ENCODE measurements around the gene DHRS3. TPM values are rescaled to one million over a fixed set of nuclear protein-coding genes. Genes with fewer than 3 reads are reported as not detected.
A peak's percentile ranks its signal among the peaks of the same experiment; 100 is the strongest.

DHRS3 gene
- total RNA-seq, 1 donor from 2014 or later, result 214 TPM

- H3K36me3 Mint-ChIP-seq (ENCODE audit: insufficient read depth), result peaks cover 22% of the 10 kb centered on the region
- TF ChIP-seq CTCF (IDR thresholded peaks at IDR 0.05; ENCODE audit: unreplicated experiment), result no peak
- H3K27ac Mint-ChIP-seq, result no peak overlapping the region
- DNase-seq (ENCODE audit: low spot score, unreplicated experiment), result no peak
- no peaks in the 10 kb centered on the region for H3K9me3 Mint-ChIP-seq (ENCODE audit: low read depth)
- no peak overlapping the region for H3K4me3 Mint-ChIP-seq (ENCODE audit: low read depth)
- H3K4me1 Mint-ChIP-seq (ENCODE audit: low read depth), result peaks cover 17% of the 10 kb centered on the region
- no peaks in the 10 kb centered on the region for H3K27me3 Mint-ChIP-seq
These were observed 33.0 kb downstream of the DHRS3 start for GRCh38 chr1:12584900-12585525.

GRCh38 chr1:12583484-12583883, 34.5 kb downstream of the DHRS3 start:
- no peak for TF ChIP-seq CTCF (IDR thresholded peaks at IDR 0.05; ENCODE audit: unreplicated experiment)
- Mint-ChIP-seq H3K27ac (no peak overlapping the region), H3K4me1 (ENCODE audit: low read depth) (peaks cover 17% of the 10 kb centered on the region), H3K27me3 (no peaks in the 10 kb centered on the region), H3K4me3 (ENCODE audit: low read depth) (no peak overlapping the region), H3K9me3 (ENCODE audit: low read depth) (no peaks in the 10 kb centered on the region), H3K36me3 (ENCODE audit: insufficient read depth) (peaks cover 22% of the 10 kb centered on the region)
- no peak for DNase-seq (ENCODE audit: low spot score, unreplicated experiment)

GRCh38 chr1:12582649-12583048, 35.4 kb downstream of the DHRS3 start:
- no peaks in the 10 kb centered on the region for H3K9me3 Mint-ChIP-seq (ENCODE audit: low read depth)
- H3K27me3 Mint-ChIP-seq, result no peaks in the 10 kb centered on the region
- no peak for DNase-seq (ENCODE audit: low spot score, unreplicated experiment)
- no peak overlapping the region for H3K4me3 Mint-ChIP-seq (ENCODE audit: low read depth)
- H3K27ac Mint-ChIP-seq, result no peak overlapping the region
- TF ChIP-seq CTCF (IDR thresholded peaks at IDR 0.05; ENCODE audit: unreplicated experiment), result no peak
- peaks cover 14% of the 10 kb centered on the region for H3K4me1 Mint-ChIP-seq (ENCODE audit: low read depth)
- peaks cover 18% of the 10 kb centered on the region for H3K36me3 Mint-ChIP-seq (ENCODE audit: insufficient read depth)

- no peak overlapping the region for H3K4me3 Mint-ChIP-seq (ENCODE audit: low read depth)
- DNase-seq (ENCODE audit: low spot score, unreplicated experiment), result no peak
- peaks cover 23% of the 10 kb centered on the region for H3K36me3 Mint-ChIP-seq (ENCODE audit: insufficient read depth)
- H3K4me1 Mint-ChIP-seq (ENCODE audit: low read depth), result peaks cover 14% of the 10 kb centered on the region
- H3K27ac Mint-ChIP-seq, result peak overlapping the region; percentile 80
- no peak for TF ChIP-seq CTCF (IDR thresholded peaks at IDR 0.05; ENCODE audit: unreplicated experiment)
- no peaks in the 10 kb centered on the region for H3K9me3 Mint-ChIP-seq (ENCODE audit: low read depth)
- H3K27me3 Mint-ChIP-seq, result no peaks in the 10 kb centered on the region
These were observed 36.8 kb downstream of the DHRS3 start for GRCh38 chr1:12581179-12581578.

- Mint-ChIP-seq H3K4me1 (ENCODE audit: low read depth) (peaks cover 14% of the 10 kb centered on the region), H3K27me3 (no peaks in the 10 kb centered on the region), H3K9me3 (ENCODE audit: low read depth) (no peaks in the 10 kb centered on the region), H3K36me3 (ENCODE audit: insufficient read depth) (peaks cover 25% of the 10 kb centered on the region), H3K4me3 (ENCODE audit: low read depth) (no peak overlapping the region), H3K27ac (peak overlapping the region; percentile 62)
- no peak for TF ChIP-seq CTCF (IDR thresholded peaks at IDR 0.05; ENCODE audit: unreplicated experiment)
- no peak for DNase-seq (ENCODE audit: low spot score, unreplicated experiment)
These were observed 37.7 kb downstream of the DHRS3 start for GRCh38 chr1:12580054-12580887.

Data from progenitor cell of endocrine pancreas (in vitro differentiated cells).